Dermis microvascular lymphatic vessel endothelial cell (primary cell): ENCODE results near the gene HTRA2. TPM values are rescaled to one million over a fixed set of nuclear protein-coding genes. Genes with fewer than 3 reads are reported as not detected.

Experiments used
- DNase-seq, 2 donors: peaks; one replicate each; pipeline versions ENCODE4 v3.0.0 to v3.0.0-alpha.2; 2010; ENCODE audit warnings: low read depth in 2 of 2
- total RNA-seq: library from RNA; depleted of rRNA; stranded (reverse); fragments of >200 nt; gene quantifications from 2 replicates; pipeline ENCODE4 v1.2.1, GENCODE V29; 2014

HTRA2 gene
- total RNA-seq, 1 donor from 2014 or later = 40.3 TPM

- no peak for DNase-seq
Observed at GRCh38 chr2:74538881-74539339, 9.2 kb downstream of the HTRA2 start.

- no peak for DNase-seq
Observed at GRCh38 chr2:74540291-74540690, 10.6 kb downstream of the HTRA2 start.

- DNase-seq = no peak
Observed at GRCh38 chr2:74542978-74543377, 13.2 kb downstream of the HTRA2 start.

GRCh38 chr2:74544634-74545033 is 14.9 kb downstream of the HTRA2 start:
- DNase-seq = no peak

- DNase-seq = no peak
Observed at GRCh38 chr2:74546004-74546403, 16.3 kb downstream of the HTRA2 start.

GRCh38 chr2:74548285-74548899 is 18.7 kb downstream of the HTRA2 start:
- DNase-seq = no peak

- peak in 1 of 2 donors; percentile 53 for DNase-seq
Observed at GRCh38 chr2:74548900-74549826, 19.4 kb downstream of the HTRA2 start.

GRCh38 chr2:74550231-74550630 is 20.5 kb downstream of the HTRA2 start:
- DNase-seq = no peak

GRCh38 chr2:74551530-74551929 is 21.8 kb downstream of the HTRA2 start:
- DNase-seq = no peak

- no peak for DNase-seq
Observed at GRCh38 chr2:74551942-74552913, 22.5 kb downstream of the HTRA2 start.

- DNase-seq = no peak
Observed at GRCh38 chr2:74552914-74553811, 23.4 kb downstream of the HTRA2 start.

- peak; percentile 54 to 74 for DNase-seq
Observed at GRCh38 chr2:74553892-74554819, 24.4 kb downstream of the HTRA2 start, which contains the start of the genes DOK1 and LOXL3. TSS of gene DOK1 (plus strand) at chr2:74554720. CDS start at chr2:74554755, 35 bp downstream. TSS of gene LOXL3 (minus strand) at chr2:74553942. CDS start at chr2:74552634, 1,308 bp downstream.

GRCh38 chr2:74554820-74555531 is 25.2 kb downstream of the HTRA2 start:
- DNase-seq = peak in 1 of 2 donors; percentile 41

GRCh38 chr2:74555610-74556103 is 25.9 kb downstream of the HTRA2 start:
- no peak for DNase-seq

- DNase-seq = no peak
Observed at GRCh38 chr2:74556159-74556558, 26.4 kb downstream of the HTRA2 start.

- DNase-seq = no peak
Observed at GRCh38 chr2:74556831-74557370, 27.2 kb downstream of the HTRA2 start.

- no peak for DNase-seq
Observed at GRCh38 chr2:74558284-74559230, 28.8 kb downstream of the HTRA2 start.
